HEK293T (cell line): ENCODE results near the gene SDC4.

Experiments
- CTCF ChIA-PET: fragments of 350-600 bp; formaldehyde crosslinking; extraction: SDS; loops from one replicate; lab custom pipeline; 2021; ENCODE audit warnings: antibody characterized with exemption, inconsistent platforms; lab: Yijun Ruan, JAX
- POLR2A ChIA-PET: fragments of 350-600 bp; formaldehyde crosslinking; extraction: SDS; loops from one replicate; lab custom pipeline; 2020; ENCODE audit warnings: antibody characterized with exemption, inconsistent platforms; lab: Yijun Ruan, JAX
- DNase-seq: peaks from one replicate; pipeline ENCODE4 v3.0.0; 2012; ENCODE audit warnings: mixed read lengths; ENCODE audit errors: extremely low spot score
- ARNT ChIP-seq: fragments of 450-650 bp; IDR thresholded peaks from 2 replicates; pipeline ENCODE4 v1.6.1; 2017; ENCODE audit warnings: mild to moderate bottlenecking
- BHLHE40 ChIP-seq: fragments of 450-650 bp; IDR thresholded peaks from 2 replicates; pipeline ENCODE4 v1.6.1; 2016; ENCODE audit warnings: mild to moderate bottlenecking, moderate library complexity, borderline replicate concordance
- CTBP1 ChIP-seq: fragments of 450-650 bp; IDR thresholded peaks from 2 replicates; pipeline ENCODE4 v1.6.1; 2016; ENCODE audit warnings: borderline replicate concordance
- ELF4 ChIP-seq: fragments of 450-650 bp; IDR thresholded peaks from 2 replicates; pipeline ENCODE4 v1.6.1; 2017; ENCODE audit warnings: antibody characterized with exemption
- FOXA1 ChIP-seq: fragments of 450-650 bp; IDR thresholded peaks from 2 replicates; pipeline ENCODE4 v1.6.1; 2016; ENCODE audit warnings: mild to moderate bottlenecking
- FOXK2 ChIP-seq: fragments of 450-650 bp; IDR thresholded peaks from 2 replicates; pipeline ENCODE4 v1.6.1; 2016; ENCODE audit warnings: mild to moderate bottlenecking
- FOXM1 ChIP-seq: fragments of 450-650 bp; IDR thresholded peaks from 2 replicates; pipeline ENCODE4 v1.6.1; 2017; ENCODE audit warnings: mild to moderate bottlenecking, borderline replicate concordance
- HDGF ChIP-seq: fragments of 450-650 bp; IDR thresholded peaks from 2 replicates; pipeline ENCODE4 v1.6.1; 2017; ENCODE audit warnings: antibody characterized with exemption, borderline replicate concordance
- L3MBTL2 ChIP-seq: fragments of 450-650 bp; conservative IDR thresholded peaks from 2 replicates; pipeline ENCODE4 v1.6.1; 2016; ENCODE audit warnings: mild to moderate bottlenecking
- LEF1 ChIP-seq: fragments of 450-650 bp; IDR thresholded peaks from 2 replicates; pipeline ENCODE4 v1.6.1; 2017; ENCODE audit warnings: mild to moderate bottlenecking, borderline replicate concordance
- NFRKB ChIP-seq: fragments of 450-650 bp; IDR thresholded peaks from 2 replicates; pipeline ENCODE4 v1.6.1; 2016; ENCODE audit warnings: mild to moderate bottlenecking, moderate library complexity
- PKNOX1 ChIP-seq: fragments of 450-650 bp; IDR thresholded peaks from 2 replicates; pipeline ENCODE4 v1.6.1; 2016
- SP1 ChIP-seq: fragments of 450-650 bp; IDR thresholded peaks from 2 replicates; pipeline ENCODE4 v1.6.1; 2017
- SUZ12 ChIP-seq: fragments of 450-650 bp; IDR thresholded peaks from 2 replicates; pipeline ENCODE4 v1.6.1; 2016; ENCODE audit warnings: mild to moderate bottlenecking
- TARDBP ChIP-seq: fragments of 450-650 bp; IDR thresholded peaks from 2 replicates; pipeline ENCODE4 v1.6.1; 2016
- ZNF384 ChIP-seq: fragments of 450-650 bp; IDR thresholded peaks from 2 replicates; pipeline ENCODE4 v1.6.1; 2016

SDC4 gene

GRCh38 chr20:45294003-45294368 lies 54.2 kb downstream of the SDC4 start:
- no peak for DNase-seq
- ChIA-PET POLR2A (interaction anchor here (0.6 to 0.9 kb wide), 3 partner anchors 20 to 188 kb away, joined by 3 to 4 read pairs (median 3); no protein-coding TSS in a partner anchor), CTCF (interaction anchor here (0.5 to 2.1 kb wide), 23 partner anchors 9 to 477 kb away, joined by 3 to 16 read pairs (median 4); partner anchors contain the start of gene SYS1)
- TF ChIP-seq PKNOX1 (no peak), ARNT (no peak), BHLHE40 (no peak), FOXA1 (no peak), SUZ12 (no peak), CTBP1 (no peak), SP1 (no peak), LEF1 (no peak), FOXM1 (no peak), FOXK2 (no peak), HDGF (no peak), NFRKB (no peak), TARDBP (no peak), ELF4 (no peak), ZNF384 (no peak)

- no peak for TF ChIP-seq PKNOX1
- no peak for TF ChIP-seq SP1
- TF ChIP-seq L3MBTL2 = peak; percentile 91
- TF ChIP-seq TARDBP = no peak
- POLR2A ChIA-PET = interaction anchor here (0.8 to 1.4 kb wide), 3 partner anchors 15 to 187 kb away, joined by 3 read pairs; partner anchors contain the start of gene MATN4
- CTCF ChIA-PET = interaction anchor here (0.5 to 2.1 kb wide), 25 partner anchors 9 to 478 kb away, joined by 3 to 16 read pairs (median 4); partner anchors contain the start of gene SYS1
- peak; percentile 87 for DNase-seq
These were observed 54.9 kb downstream of the SDC4 start for GRCh38 chr20:45293041-45294002.

GRCh38 chr20:45292343-45292742 lies 55.9 kb downstream of the SDC4 start:
- no peak for DNase-seq
- TF ChIP-seq HDGF (no peak), ZNF384 (no peak), NFRKB (no peak), SP1 (no peak), CTBP1 (no peak), FOXK2 (no peak), L3MBTL2 (no peak), SUZ12 (no peak), LEF1 (no peak), FOXA1 (no peak), ELF4 (no peak), BHLHE40 (no peak), PKNOX1 (no peak)
- ChIA-PET POLR2A (interaction anchor here (1.4 kb wide), 1 partner anchor 16 kb away, joined by 3 read pairs; the partner anchor contains the start of gene MATN4), CTCF (interaction anchor here (0.6 to 2.1 kb wide), 10 partner anchors 8 to 290 kb away, joined by 3 to 16 read pairs (median 4); no protein-coding TSS in a partner anchor)

- ChIA-PET CTCF (interaction anchor here (0.6 to 2.2 kb wide), 10 partner anchors 9 to 289 kb away, joined by 3 to 6 read pairs (median 4); no protein-coding TSS in a partner anchor), POLR2A (interaction anchor here (1.0 kb wide), 1 partner anchor 247 kb away, joined by 4 read pairs; no protein-coding TSS in a partner anchor)
- DNase-seq = no peak
- TF ChIP-seq ARNT = no peak
- no peak for TF ChIP-seq FOXA1
- no peak for TF ChIP-seq HDGF
- no peak for TF ChIP-seq FOXK2
- TF ChIP-seq PKNOX1 = no peak
- TF ChIP-seq NFRKB = no peak
- TF ChIP-seq CTBP1 = no peak
- no peak for TF ChIP-seq LEF1
- no peak for TF ChIP-seq ELF4
- TF ChIP-seq FOXM1 = no peak
- no peak for TF ChIP-seq ZNF384
- no peak for TF ChIP-seq L3MBTL2
- no peak for TF ChIP-seq SUZ12
These were observed 56.7 kb downstream of the SDC4 start for GRCh38 chr20:45291526-45291925.

- ChIA-PET POLR2A (interaction anchor here (0.6 to 1.0 kb wide), 2 partner anchors 247 to 273 kb away, joined by 3 to 4 read pairs; no protein-coding TSS in a partner anchor), CTCF (interaction anchor here (0.5 to 2.2 kb wide), 15 partner anchors 10 to 349 kb away, joined by 3 to 6 read pairs (median 4); no protein-coding TSS in a partner anchor)
- TF ChIP-seq TARDBP (no peak), HDGF (no peak), FOXK2 (no peak), ELF4 (no peak), L3MBTL2 (no peak), FOXA1 (no peak), SUZ12 (no peak), BHLHE40 (no peak), ZNF384 (no peak), ARNT (no peak), CTBP1 (no peak), FOXM1 (no peak), PKNOX1 (no peak), NFRKB (no peak), SP1 (no peak), LEF1 (no peak)
- peak; percentile 79 for DNase-seq
These were observed 57.4 kb downstream of the SDC4 start for GRCh38 chr20:45290677-45291355.
